ENCODE data around the gene PFKFB3. TPM values are rescaled to one million over a fixed set of nuclear protein-coding genes. Genes with fewer than 3 reads are reported as not detected.
"Not testable (repeated sequence)": the region's sequence is repeated elsewhere in the genome, so short reads cannot be mapped to it uniquely, and the experiment has no call there.

The PFKFB3 gene
- total RNA-seq, 1 donor from 2014 or later, result 64.5 TPM

DNA sequence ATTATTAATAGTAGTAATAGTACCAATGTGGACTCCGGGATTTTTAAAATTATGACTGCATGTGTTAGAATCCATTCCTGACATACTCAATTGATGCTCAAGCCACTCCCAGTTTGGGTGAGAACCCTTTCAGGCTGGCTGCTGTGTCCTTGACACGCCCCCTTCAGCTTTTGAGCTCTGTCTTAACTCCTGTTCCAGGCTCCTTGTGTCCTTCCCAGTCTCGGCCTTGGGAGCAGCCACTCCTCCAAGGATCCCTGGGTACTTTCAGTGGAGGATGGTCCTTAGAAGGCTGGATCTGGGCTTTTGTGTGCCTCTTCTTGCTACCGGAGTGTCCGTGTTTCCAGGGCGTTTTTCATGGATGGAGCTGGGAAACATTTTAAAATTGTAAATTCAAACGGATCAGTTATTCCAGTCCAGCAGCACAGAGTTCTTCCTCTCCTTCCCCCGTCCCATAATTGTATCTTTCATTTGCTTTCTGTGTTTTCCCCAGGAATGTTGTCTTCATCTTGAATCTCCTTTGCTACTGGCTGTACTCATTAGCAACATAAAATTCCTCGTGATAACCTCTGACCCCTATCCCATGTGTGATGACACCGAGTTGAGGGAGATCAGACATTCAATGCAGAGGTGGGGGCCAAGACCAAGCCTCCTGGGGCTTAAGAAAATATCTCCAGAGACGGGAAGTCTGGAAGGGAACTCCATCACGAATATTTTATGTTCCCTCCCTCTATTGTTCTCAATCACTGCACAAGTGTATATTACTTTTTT lies 40.0 kb upstream of the PFKFB3 start:
- H3K9me3 Mint-ChIP-seq (ENCODE audit: low read depth), result no peaks in the 10 kb centered on the region
- peak overlapping the region; percentile 47 for H3K4me3 Mint-ChIP-seq (ENCODE audit: low read depth)
- no peak for DNase-seq (ENCODE audit: low spot score, unreplicated experiment)
- TF ChIP-seq, protein P1, sequence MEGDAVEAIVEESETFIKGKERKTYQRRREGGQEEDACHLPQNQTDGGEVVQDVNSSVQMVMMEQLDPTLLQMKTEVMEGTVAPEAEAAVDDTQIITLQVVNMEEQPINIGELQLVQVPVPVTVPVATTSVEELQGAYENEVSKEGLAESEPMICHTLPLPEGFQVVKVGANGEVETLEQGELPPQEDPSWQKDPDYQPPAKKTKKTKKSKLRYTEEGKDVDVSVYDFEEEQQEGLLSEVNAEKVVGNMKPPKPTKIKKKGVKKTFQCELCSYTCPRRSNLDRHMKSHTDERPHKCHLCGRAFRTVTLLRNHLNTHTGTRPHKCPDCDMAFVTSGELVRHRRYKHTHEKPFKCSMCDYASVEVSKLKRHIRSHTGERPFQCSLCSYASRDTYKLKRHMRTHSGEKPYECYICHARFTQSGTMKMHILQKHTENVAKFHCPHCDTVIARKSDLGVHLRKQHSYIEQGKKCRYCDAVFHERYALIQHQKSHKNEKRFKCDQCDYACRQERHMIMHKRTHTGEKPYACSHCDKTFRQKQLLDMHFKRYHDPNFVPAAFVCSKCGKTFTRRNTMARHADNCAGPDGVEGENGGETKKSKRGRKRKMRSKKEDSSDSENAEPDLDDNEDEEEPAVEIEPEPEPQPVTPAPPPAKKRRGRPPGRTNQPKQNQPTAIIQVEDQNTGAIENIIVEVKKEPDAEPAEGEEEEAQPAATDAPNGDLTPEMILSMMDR (IDR thresholded peaks at IDR 0.05; ENCODE audit: unreplicated experiment), result no peak
- H3K27me3 Mint-ChIP-seq, result no peaks in the 10 kb centered on the region
- H3K27ac Mint-ChIP-seq, result no peak overlapping the region
- H3K4me1 Mint-ChIP-seq (ENCODE audit: low read depth), result peaks cover 17% of the 10 kb centered on the region
- H3K36me3 Mint-ChIP-seq (ENCODE audit: insufficient read depth), result peaks cover 3% of the 10 kb centered on the region

DNA sequence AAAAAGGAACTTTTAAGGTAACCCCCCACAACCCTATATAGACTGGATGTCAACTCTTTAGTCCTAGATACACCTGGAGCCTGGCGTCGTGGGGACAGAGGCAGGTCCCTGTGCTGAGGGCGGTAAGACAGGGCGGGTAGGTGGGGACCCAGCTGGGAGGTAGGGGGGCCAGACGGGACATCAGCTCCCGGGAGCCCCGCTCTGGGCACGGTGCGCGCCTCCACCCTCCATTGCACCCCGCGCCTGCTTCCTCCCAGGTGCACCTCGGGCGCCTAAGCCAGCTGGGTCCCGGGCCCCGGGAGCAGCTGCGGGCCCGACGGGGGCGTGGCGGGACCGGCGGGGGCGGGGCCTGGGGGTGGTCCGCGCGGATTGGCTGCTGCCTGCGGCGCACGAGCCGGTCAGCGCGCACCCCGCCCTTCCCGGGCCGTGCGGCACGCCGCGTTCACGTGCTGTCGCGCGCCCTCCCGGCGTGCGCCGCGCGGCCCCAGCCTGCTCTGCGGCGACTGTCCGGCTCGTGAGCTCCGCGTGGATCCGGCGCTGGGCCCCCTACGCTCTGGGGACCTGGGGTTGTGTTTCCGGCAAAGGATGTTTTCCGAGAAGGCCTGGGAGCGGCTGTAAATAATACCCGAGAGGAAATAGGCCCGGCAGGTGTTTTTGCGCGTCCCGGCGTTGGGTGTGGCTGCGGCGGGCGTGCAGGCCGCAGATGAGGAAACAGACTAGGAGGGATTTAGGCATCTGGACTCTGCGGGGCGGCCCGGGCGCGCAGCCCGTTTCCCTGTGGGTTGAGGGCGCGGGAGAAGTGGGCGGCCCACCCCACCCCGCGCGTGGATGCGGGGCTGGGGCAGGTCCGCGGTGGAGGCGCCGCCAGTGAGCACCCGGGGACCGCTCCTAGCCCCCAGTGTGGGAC lies 39.1 kb upstream of the PFKFB3 start:
- peak; percentile 65 for DNase-seq (ENCODE audit: low spot score, unreplicated experiment)
- H3K4me1 Mint-ChIP-seq (ENCODE audit: low read depth), result peaks cover 17% of the 10 kb centered on the region
- peak overlapping the region; percentile 95 for H3K27ac Mint-ChIP-seq
- peaks cover 3% of the 10 kb centered on the region for H3K36me3 Mint-ChIP-seq (ENCODE audit: insufficient read depth)
- H3K4me3 Mint-ChIP-seq (ENCODE audit: low read depth), result peak overlapping the region; percentile 89
- H3K27me3 Mint-ChIP-seq, result no peaks in the 10 kb centered on the region
- no peaks in the 10 kb centered on the region for H3K9me3 Mint-ChIP-seq (ENCODE audit: low read depth)
- TF ChIP-seq, protein P1 (IDR thresholded peaks at IDR 0.05; ENCODE audit: unreplicated experiment), result no peak

DNA sequence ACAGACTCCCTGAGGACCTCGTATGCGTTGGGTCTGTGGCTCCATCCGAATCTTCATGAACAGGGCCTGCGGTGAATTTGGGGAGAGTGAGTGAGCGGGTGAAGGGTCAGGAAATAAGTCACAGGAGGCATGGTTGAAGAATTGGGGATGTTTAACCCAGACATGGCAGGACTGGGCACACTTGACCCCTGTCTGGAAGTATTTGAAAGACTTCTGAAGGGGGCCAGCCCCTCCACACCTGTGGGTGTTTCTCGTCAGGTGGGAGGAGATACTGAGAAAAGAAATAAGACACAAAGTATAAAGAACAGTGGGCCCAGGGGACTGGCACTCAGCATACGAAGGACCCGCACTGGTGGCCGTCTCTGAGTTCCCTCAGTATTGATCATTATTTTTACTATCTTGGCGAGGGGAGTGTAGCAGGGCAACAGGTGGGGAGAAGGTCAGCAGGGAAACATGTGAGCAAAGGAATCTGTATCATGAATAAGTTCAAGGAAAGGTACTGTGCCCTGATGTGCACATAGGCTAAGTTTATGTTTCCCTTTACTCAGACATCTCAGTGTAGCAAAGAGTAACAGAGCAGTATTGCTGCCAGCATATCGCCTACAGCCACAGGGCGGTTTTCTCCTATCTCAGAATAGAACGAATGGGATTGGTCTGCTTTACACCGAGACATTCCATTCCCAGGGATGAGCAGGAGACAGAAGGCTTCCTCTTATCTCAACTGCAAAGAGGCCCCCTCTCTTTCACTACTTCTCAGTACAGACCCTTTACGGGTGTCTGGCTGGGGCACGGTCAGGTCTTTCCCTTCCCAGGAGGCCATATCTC lies 38.2 kb upstream of the PFKFB3 start:
- H3K4me3 Mint-ChIP-seq (ENCODE audit: low read depth), result peak overlapping the region; percentile 89
- H3K27me3 Mint-ChIP-seq, result no peaks in the 10 kb centered on the region
- peaks cover 3% of the 10 kb centered on the region for H3K36me3 Mint-ChIP-seq (ENCODE audit: insufficient read depth)
- TF ChIP-seq, protein P1 (IDR thresholded peaks at IDR 0.05; ENCODE audit: unreplicated experiment), result no peak
- H3K9me3 Mint-ChIP-seq (ENCODE audit: low read depth), result no peaks in the 10 kb centered on the region
- H3K27ac Mint-ChIP-seq, result peak overlapping the region; percentile 76
- no peak for DNase-seq (ENCODE audit: low spot score, unreplicated experiment)
- H3K4me1 Mint-ChIP-seq (ENCODE audit: low read depth), result peaks cover 17% of the 10 kb centered on the region

DNA sequence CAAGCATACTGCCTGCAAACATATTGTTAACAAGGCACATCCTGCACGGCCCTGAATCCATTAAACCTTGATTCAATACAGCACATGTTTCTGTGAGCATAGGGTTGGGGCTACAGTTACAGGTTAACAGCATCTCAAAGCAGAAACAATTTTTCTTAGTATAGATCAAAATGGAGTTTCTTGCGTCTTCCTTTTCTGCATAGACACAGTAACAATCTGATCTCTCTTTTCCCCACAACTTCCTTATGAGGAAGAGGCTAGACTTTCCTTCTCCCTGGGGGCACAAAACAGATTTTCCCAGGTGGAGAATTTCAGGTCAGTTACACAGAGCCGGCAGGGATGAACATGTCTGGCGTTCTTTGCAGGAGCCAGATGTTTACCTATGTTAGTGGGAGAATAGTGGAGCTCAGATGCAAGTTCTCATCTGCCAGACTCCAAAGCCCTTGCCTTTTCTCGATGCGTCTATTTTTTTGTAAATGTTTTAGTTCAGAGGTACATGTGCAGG lies 37.5 kb upstream of the PFKFB3 start:
- Mint-ChIP-seq H3K4me1 (ENCODE audit: low read depth) (peaks cover 18% of the 10 kb centered on the region), H3K9me3 (ENCODE audit: low read depth) (no peaks in the 10 kb centered on the region), H3K27ac (no peak overlapping the region), H3K36me3 (ENCODE audit: insufficient read depth) (peaks cover 3% of the 10 kb centered on the region), H3K27me3 (no peaks in the 10 kb centered on the region), H3K4me3 (ENCODE audit: low read depth) (peak overlapping the region; percentile 89)
- TF ChIP-seq, protein P1 (IDR thresholded peaks at IDR 0.05; ENCODE audit: unreplicated experiment), result no peak
- no peak for DNase-seq (ENCODE audit: low spot score, unreplicated experiment)

DNA sequence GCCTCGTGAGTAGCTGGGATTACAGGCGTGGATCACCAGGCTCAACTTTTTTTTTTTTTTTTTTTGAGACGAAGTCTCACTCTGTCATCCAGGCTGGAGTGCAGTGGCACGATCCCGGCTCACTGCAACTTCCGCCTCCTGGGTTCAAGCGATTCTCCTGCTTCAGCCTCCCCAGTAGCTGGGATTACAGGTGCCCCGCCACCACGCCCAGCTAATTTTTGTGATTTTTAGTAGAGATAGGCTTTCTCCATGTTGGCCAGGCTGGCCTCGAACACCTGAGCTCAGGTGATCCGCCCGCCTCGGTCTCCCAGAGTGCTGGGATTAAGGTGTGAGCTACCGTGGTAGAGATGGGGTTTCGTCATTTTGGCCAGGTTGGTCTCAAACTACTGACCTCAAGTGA lies 36.8 kb upstream of the PFKFB3 start:
- not testable (repeated sequence) for H3K4me3 Mint-ChIP-seq (ENCODE audit: low read depth); H3K36me3 Mint-ChIP-seq (ENCODE audit: insufficient read depth); DNase-seq (ENCODE audit: low spot score, unreplicated experiment); H3K9me3 Mint-ChIP-seq (ENCODE audit: low read depth); H3K27ac Mint-ChIP-seq; H3K27me3 Mint-ChIP-seq
- H3K4me1 Mint-ChIP-seq (ENCODE audit: low read depth), result peaks cover 19% of the 10 kb centered on the region

Data from progenitor cell of endocrine pancreas (in vitro differentiated cells).